Osteoblast (primary cell): Measurements from ENCODE around the gene RRAS. TPM values are rescaled to one million over a fixed set of nuclear protein-coding genes. Genes with fewer than 3 reads are reported as not detected.
"Not testable (repeated sequence)": the region's sequence is repeated elsewhere in the genome, so short reads cannot be mapped to it uniquely, and the experiment has no call there.

Experiments
- DNase-seq: peaks from one replicate; pipeline ENCODE4 v3.0.0; 2011; ENCODE audit warnings: low spot score, mixed read lengths; ENCODE audit not compliant: insufficient read length; ENCODE audit errors: missing footprints
- H2AFZ ChIP-seq: 2 replicates; pipeline ENCODE4 v1.6.0; 2011; ENCODE audit warnings: mild to moderate bottlenecking, low read length
- H3K27ac ChIP-seq: 2 replicates; pipeline ENCODE4 v1.5.1; 2011; ENCODE audit warnings: mild to moderate bottlenecking, low read depth, low read length, moderate library complexity
- H3K27me3 ChIP-seq: 2 replicates; pipeline ENCODE4 v1.6.0; 2012; ENCODE audit warnings: mild to moderate bottlenecking, control low read depth, inconsistent platforms, low read length, moderate library complexity; ENCODE audit not compliant: insufficient read depth
- H3K36me3 ChIP-seq: 2 replicates; pipeline ENCODE4 v1.5.1; 2011; ENCODE audit warnings: mild to moderate bottlenecking, low read length, control low read depth, moderate library complexity; ENCODE audit not compliant: insufficient read depth
- H3K4me1 ChIP-seq: 2 replicates; pipeline ENCODE4 v1.5.1; 2011; ENCODE audit warnings: mild to moderate bottlenecking, low read length, control low read depth, moderate library complexity; ENCODE audit not compliant: insufficient read depth
- H3K4me2 ChIP-seq: 2 replicates; pipeline ENCODE4 v1.6.0; 2011; ENCODE audit warnings: mild to moderate bottlenecking, low read length; ENCODE audit not compliant: insufficient read depth
- H3K4me3 ChIP-seq: fragments of 200-600 bp; sonication (generic); 3 replicates; pipeline ENCODE4 v1.5.1; 2012; ENCODE audit warnings: mild to moderate bottlenecking, low read length, inconsistent platforms; ENCODE audit not compliant: insufficient read depth
- H3K79me2 ChIP-seq: 2 replicates; pipeline ENCODE4 v1.6.0; 2012; ENCODE audit warnings: mild to moderate bottlenecking, low read length, control low read depth, inconsistent platforms; ENCODE audit not compliant: insufficient read depth
- H3K9me3 ChIP-seq: 2 replicates; pipeline ENCODE4 v1.5.1; 2011; ENCODE audit warnings: low read depth, low read length, control low read depth
- H4K20me1 ChIP-seq: 2 replicates; pipeline ENCODE4 v1.6.0; 2012; ENCODE audit warnings: mild to moderate bottlenecking, low read length, control low read depth; ENCODE audit not compliant: insufficient read depth
- total RNA-seq: library from RNA; depleted of rRNA; stranded (reverse); fragments of >200 nt; gene quantifications from 2 replicates; pipeline ENCODE4 v1.2.3, GENCODE V29; 2012
- TF ChIP-seq, protein P1 (sequence below): IDR thresholded peaks from 2 replicates; pipeline ENCODE4 v1.5.1; 2011; ENCODE audit warnings: mild to moderate bottlenecking, low read depth, low read length, moderate library complexity; ENCODE audit errors: extremely low read depth

Gene RRAS
- total RNA-seq, 1 donor, result 31.8 TPM

GRCh38 chr19:49635530-49636232, 4.3 kb downstream of the RRAS start:
- Histone ChIP-seq H3K79me2 (peaks cover 14% of the 10 kb centered on the region), H3K4me1 (peaks cover 21% of the 10 kb centered on the region), H3K4me3 (no peak overlapping the region), H3K9me3 (no peaks in the 10 kb centered on the region), H3K27ac (no peak overlapping the region), H4K20me1 (no peaks in the 10 kb centered on the region), H2AFZ (no peak overlapping the region), H3K4me2 (no peak overlapping the region), H3K36me3 (peaks cover 7% of the 10 kb centered on the region), H3K27me3 (no peaks in the 10 kb centered on the region)
- TF ChIP-seq, protein P1, sequence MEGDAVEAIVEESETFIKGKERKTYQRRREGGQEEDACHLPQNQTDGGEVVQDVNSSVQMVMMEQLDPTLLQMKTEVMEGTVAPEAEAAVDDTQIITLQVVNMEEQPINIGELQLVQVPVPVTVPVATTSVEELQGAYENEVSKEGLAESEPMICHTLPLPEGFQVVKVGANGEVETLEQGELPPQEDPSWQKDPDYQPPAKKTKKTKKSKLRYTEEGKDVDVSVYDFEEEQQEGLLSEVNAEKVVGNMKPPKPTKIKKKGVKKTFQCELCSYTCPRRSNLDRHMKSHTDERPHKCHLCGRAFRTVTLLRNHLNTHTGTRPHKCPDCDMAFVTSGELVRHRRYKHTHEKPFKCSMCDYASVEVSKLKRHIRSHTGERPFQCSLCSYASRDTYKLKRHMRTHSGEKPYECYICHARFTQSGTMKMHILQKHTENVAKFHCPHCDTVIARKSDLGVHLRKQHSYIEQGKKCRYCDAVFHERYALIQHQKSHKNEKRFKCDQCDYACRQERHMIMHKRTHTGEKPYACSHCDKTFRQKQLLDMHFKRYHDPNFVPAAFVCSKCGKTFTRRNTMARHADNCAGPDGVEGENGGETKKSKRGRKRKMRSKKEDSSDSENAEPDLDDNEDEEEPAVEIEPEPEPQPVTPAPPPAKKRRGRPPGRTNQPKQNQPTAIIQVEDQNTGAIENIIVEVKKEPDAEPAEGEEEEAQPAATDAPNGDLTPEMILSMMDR, result no peak
- DNase-seq, result peak; percentile 74

- not testable (repeated sequence) for H2AFZ ChIP-seq, H3K4me1 ChIP-seq, H3K79me2 ChIP-seq, H3K27me3 ChIP-seq, H3K4me3 ChIP-seq, H3K27ac ChIP-seq, H4K20me1 ChIP-seq, H3K4me2 ChIP-seq, H3K36me3 ChIP-seq, H3K9me3 ChIP-seq
- DNase-seq, result peak; percentile 26
These were observed 6.7 kb downstream of the RRAS start for GRCh38 chr19:49633273-49633672.

DNA sequence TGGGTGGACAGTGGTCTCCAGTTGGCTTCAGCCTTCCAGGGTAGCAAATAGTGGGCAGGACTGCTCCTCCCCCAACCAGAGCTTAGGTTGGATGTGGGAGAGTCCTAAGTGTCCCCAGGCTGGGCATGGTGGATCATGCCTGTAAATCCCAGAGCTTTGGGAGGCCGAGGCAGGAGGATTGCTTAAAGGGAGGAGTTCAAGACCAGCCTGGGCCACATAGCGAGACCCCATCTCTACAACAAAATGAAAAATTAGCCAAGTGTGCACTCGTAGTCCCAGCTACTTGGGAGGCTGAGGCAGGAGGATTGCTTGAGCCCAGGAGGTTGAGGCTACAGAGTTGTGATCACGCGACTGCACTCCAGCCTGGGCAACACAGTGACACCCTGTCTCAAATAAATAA, 7.4 kb downstream of the RRAS start:
- H3K27ac ChIP-seq, result no peak overlapping the region

GRCh38 chr19:49631610-49632192, 8.2 kb downstream of the RRAS start:
- H3K36me3 ChIP-seq, result peaks cover 18% of the 10 kb centered on the region
- TF ChIP-seq, protein P1, result no peak
- H3K4me1 ChIP-seq, result peaks cover 5% of the 10 kb centered on the region
- no peaks in the 10 kb centered on the region for H3K9me3 ChIP-seq
- DNase-seq, result peak; percentile 74
- H4K20me1 ChIP-seq, result no peaks in the 10 kb centered on the region
- no peak overlapping the region for H3K27ac ChIP-seq
- no peak overlapping the region for H3K4me2 ChIP-seq
- H2AFZ ChIP-seq, result no peak overlapping the region
- no peak overlapping the region for H3K4me3 ChIP-seq
- no peaks in the 10 kb centered on the region for H3K27me3 ChIP-seq
- H3K79me2 ChIP-seq, result no peaks in the 10 kb centered on the region

More for the DNA sequence above, 7.4 kb downstream of the RRAS start:
- H3K4me2 ChIP-seq, result no peak overlapping the region
- no peaks in the 10 kb centered on the region for H4K20me1 ChIP-seq
- H3K4me1 ChIP-seq, result peaks cover 5% of the 10 kb centered on the region
- no peaks in the 10 kb centered on the region for H3K9me3 ChIP-seq
- peaks cover 10% of the 10 kb centered on the region for H3K36me3 ChIP-seq
- H2AFZ ChIP-seq, result no peak overlapping the region
- H3K79me2 ChIP-seq, result no peaks in the 10 kb centered on the region
- no peak overlapping the region for H3K4me3 ChIP-seq
- no peaks in the 10 kb centered on the region for H3K27me3 ChIP-seq
- TF ChIP-seq, protein P1, result no peak
- DNase-seq, result no peak
